Inflammatory macrophage treated with lipopolysaccharide for 1 hour (primary cell): ENCODE results near the gene LTBP1.
"Not testable (repeated sequence)": the region's sequence is repeated elsewhere in the genome, so short reads cannot be mapped to it uniquely, and the experiment has no call there.

Experiments used
- DNase-seq, 2 donors: peaks; one replicate each; pipeline ENCODE4 v3.0.0-alpha.2; 2020 to 2022

LTBP1 gene

DNA sequence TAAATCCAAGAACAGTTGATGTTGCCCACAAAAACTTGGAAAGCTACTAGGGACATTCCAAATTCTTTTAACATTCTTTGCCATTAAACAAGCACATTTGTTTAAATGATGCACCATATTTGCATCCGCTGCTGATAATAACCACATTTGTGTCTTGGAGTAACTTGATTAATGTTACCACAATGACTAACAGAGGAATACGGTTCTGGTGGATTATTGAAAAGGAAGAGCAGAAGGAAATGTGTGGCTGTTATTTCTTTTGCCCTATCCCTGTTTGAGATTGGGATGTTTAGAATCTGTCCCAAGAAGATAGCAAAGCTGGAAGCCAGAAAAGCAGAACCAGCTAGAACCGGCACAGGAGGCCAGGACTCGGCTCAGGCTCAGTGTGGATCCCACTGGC, 490.5 kb downstream of the LTBP1 start:
- DNase-seq, result no peak

DNA sequence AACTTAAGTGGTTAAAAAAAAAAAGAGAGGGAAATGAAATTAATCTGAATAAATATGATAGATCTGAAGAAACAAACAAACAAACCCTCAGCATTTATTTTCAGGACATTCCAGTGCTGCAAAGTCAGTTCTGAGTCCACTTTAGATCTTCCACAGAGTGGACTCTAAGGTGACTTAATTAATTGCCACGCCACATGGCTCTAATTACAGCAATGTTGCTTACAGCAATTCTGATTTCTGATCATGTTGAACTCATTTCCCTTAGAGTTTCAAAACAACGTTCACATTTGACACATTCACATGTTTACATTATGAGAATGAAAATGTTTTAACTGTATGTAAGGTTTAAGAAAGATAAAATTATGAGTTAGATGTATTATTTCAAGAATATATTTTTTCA, 491.1 kb downstream of the LTBP1 start:
- DNase-seq, result no peak

DNA sequence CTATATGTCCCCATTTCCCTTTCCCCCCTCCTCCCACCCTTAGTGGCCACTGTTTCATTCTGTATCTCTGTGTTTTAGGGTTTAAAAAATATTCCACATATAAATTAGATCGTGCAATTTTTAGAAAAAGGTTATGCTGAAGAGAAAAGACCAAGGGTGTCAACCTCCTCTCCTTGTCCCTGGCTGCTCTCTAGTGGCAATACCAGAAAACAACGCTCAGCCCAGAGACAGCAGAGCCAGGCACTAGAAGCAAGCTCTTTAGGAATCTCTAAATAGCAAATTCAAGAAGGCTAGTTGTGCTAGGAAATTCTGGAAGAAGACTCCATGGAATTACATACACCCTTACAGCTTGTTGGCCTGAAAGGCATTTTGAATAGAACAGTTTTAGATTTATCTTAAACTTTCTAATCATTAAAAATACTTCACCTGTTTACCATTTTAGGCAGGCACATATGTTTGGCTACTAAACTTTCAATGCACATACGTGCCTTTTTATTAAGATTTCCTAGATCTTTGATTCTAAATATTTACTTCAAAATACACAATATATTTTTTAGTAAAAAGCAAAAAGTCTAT, 494.6 kb downstream of the LTBP1 start:
- DNase-seq, result peak; percentile 24 to 42

DNA sequence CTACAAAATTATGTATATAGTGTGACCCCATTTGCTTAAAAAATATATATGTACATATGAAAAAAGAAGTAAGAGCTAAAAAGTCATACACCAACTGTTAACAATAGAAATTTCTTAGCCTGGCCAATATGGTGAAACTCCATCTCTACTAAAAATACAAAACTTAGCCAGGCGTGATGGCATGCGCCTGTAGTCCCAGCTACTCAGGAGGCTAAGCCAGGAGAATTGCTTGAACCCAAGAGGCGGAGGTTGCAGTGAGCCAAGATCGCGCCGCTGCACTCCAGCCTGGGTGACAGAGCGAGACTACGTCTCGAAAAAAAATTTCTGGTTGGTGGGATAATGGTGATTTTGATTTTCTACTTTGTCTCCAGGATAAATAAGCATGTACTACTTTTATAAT, 495.3 kb downstream of the LTBP1 start:
- not testable (repeated sequence) for DNase-seq

DNA sequence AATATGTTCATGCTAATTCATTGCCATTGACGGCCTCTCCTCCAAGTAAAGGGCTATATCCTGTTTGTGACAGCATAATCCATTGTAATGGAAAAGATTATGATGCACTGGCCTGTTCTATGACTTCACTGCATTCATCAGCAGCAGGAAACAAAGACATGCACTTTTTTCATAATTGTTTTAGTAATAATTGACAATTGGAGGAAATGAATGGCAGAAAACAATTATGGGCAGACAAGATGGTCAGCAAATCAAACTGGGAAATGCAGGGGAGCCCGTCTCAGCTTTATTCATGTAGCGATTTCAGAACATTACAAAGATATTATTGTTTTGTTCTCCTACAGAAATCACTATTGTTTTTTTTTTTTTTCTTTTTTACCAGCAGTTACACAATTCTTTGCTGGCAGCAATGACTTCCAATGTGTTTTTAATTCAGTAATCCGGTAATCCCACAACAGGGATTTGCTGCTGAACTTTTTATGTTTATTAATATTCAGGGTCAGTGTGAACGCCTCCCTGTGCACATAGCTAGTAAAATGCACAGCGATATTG, 495.9 kb downstream of the LTBP1 start:
- no peak for DNase-seq

DNA sequence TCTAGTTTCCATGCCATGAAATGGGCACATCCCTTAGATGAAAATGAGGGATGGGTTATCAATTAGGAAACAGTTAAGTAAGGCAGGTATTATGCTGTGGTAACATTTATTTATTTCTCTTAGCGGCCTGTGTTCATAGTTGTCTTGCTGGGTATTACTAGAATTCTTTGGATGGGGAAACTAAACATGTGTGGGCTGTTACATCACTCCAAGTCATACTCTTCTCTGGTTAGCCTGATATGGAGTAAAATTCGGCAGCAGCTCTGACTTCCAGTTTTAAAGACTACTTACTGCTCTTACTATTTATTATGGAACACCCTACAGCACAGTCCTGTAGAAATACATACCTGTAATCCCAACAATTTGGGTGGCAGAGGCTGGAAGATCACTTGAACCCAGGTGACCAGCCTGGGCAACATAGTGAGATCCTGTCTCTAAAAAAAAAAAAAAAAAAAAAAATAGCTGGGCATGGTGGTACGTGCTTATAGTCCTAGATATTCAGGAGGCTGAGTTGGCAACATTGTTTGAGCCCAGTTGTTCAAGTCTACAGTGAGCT, 496.6 kb downstream of the LTBP1 start:
- DNase-seq, result peak; percentile 6 to 42

DNA sequence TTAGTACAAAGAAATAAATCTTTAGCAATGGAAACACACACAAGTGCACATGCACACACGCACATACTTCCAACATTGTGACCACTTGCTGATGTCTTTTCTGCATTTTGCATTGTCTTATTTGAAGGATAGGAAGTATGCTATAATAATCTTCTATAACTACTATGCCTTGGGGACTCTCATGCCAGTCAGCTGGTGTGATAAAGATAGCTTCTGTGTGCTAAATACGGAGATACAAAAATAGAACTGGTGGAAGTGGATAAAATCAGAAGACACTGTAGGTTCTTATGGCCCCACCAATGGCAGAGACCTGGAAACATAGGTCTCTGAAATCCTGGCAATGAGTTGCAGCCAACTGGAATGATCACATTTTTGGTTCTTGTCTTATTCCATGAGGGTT, 498.2 kb downstream of the LTBP1 start:
- no peak for DNase-seq

DNA sequence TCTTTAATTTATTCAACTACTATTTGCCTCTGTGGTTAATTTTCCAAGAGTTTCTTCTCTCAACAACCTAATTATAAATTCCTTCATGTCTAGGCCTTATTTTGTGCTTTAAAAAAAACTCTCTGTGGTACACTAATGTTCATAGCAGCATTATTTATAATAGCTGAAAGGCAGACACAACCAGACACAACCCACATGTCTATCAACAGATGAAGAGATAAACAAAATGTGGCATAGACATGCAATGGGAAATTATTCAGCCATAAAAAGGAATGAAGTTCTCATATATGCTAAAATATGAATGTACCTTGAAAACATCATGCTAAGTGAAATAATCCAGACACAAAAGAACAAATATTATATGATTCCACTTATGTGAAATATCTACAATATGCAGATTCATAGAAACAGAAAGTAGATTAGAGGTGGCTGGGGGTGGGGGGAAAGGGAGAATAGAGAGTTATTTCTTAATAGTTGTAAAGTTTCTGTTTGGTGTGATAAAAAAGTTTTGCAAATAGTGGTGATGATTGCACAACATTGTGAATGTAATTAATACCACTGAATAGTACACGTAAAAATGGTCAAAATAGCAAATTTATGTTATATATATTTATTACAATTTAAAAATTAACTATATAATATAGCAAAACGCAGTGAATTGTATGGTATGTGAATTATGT, 501.6 kb downstream of the LTBP1 start:
- peak; percentile 40 to 53 for DNase-seq
